NCI-H446 (cell line): ENCODE measurements around the gene CSNK2A3.
"Not testable (repeated sequence)": the region's sequence is repeated elsewhere in the genome, so short reads cannot be mapped to it uniquely, and the experiment has no call there.

Experiments
- DNase-seq, 2 experiments: peaks; one replicate each; lab custom pipeline; 2025; lab: John Stamatoyannopoulos, UW

CSNK2A3 gene

GRCh38 chr11:11379661-11380060 lies 26.6 kb upstream of the CSNK2A3 start:
- DNase-seq: no peak

GRCh38 chr11:11378184-11378940 lies 25.3 kb upstream of the CSNK2A3 start:
- DNase-seq: no peak

GRCh38 chr11:11374358-11375148 lies 21.5 kb upstream of the CSNK2A3 start:
- DNase-seq: no peak

DNA sequence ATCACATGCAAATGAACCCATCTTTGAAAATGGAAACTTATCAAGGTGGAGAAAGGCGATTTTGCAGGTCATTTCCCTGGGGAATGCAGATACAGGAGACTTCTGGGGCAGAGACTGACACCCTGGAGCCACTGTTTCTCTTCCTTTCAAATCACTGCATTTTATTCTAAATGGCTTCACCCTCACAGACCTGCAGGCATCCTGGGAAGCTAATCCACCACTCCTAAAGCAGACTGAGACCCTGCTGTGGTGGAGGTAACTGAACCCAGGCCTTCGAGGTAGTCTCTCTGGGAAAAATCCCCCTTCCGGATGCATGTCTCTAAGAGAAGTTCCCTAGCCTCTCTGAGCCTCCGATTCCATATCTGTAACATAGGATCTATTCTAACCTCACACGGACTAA lies 20.9 kb upstream of the CSNK2A3 start:
- no peak for DNase-seq

GRCh38 chr11:11372461-11372860 lies 19.4 kb upstream of the CSNK2A3 start:
- no peak for DNase-seq

- no peak for DNase-seq
Measured at GRCh38 chr11:11370962-11371303, 17.9 kb upstream of the CSNK2A3 start.

DNA sequence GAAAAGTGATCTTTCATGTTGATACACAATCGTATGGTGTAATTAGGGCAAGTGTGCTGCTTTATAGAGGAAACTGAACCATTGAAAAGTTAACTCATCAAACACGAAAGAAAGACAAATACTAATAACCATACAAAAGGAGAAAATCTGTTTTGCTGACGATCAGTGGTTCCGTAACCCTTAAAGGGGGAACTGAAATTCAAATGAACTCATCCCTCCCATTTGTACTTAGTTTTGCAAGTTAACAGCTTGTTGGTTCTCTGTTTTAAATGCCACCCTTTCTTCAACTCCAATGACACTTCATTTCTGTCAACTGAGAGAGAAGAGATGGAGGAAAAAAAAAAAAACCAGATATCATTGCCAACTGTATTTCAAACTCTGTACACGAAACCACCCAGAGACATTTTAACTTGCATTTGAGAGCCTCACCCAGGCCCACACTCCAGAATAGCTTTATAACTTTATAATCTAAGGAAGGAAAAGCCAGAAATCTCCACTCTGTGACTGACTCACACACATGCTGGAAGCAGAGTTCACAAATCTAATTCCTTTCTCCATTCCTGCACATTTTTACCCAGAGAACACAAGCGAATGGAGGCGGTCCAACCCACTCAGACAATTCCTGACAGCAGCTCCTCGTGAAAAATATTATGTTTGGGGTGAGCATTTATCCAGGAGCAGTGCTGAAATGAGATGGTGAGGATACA lies 17.4 kb upstream of the CSNK2A3 start:
- DNase-seq: no peak

DNA sequence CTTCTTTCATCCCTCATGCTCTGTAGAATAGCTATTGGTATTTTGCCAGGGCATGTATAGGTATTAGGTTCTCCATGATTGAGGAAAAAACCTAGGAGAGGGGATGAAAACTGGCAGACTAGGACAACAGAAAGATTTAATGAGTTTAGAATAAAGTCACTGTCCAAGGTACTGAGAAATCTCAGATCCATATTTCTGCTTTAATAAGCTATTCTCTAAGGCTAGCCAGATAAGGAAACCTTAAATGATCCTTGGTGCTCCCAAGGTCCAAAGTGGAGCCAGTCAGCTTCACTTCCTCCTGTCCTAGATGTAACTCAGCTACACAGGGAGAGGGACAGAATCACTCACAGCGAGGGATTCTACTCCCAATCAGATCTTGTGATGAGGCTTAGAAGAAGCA lies 13.7 kb upstream of the CSNK2A3 start:
- DNase-seq: no peak

DNA sequence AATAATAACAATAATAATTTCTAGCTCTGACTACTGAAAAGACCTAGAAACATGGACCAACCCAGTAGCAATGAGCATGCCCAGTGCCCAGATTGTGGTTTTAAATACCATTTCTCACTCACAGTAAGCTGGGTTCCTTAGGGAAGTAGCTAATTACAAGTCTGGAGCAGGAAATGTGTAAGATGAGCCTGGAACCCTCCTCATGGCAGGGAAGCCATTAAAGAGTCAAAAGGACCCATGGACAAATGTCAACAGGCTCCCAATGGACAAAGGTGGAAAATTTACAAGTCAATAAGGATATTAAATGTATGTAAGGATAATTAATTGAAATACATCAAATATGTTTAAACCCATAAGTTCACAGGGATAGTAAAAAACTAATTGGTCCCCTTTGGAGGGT lies 10.6 kb upstream of the CSNK2A3 start:
- DNase-seq: no peak

GRCh38 chr11:11359611-11360010 lies 6.6 kb upstream of the CSNK2A3 start:
- DNase-seq: no peak

GRCh38 chr11:11356842-11357241 lies 3.8 kb upstream of the CSNK2A3 start:
- DNase-seq: no peak

GRCh38 chr11:11351851-11352250 lies 1.2 kb downstream of the CSNK2A3 start:
- not testable (repeated sequence) for DNase-seq

DNA sequence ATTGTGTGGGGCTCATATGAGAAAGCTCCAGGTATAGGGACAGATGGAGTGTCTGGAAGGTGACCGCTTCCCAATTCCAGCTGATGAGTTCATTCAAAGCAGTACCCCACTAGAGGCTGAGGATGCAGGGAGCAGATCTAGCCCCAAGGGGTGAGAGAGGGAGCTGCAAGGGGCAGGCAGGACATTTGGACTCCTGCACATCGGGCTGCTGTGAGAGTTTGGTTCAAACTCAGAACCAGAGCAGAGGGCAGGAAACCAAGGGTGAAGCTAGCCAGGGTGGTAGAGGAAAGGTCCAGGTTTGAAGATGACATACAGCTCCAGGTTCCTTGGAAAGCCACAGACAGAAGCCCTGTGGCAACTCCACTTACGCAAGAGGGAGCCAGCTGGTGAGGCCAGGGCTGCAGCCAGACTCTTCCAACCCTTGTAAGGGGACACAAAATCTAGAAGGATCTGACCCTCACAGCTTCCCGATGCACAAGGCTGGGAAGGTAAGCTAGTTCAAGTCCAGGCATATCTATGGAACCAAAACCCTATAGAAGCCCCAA lies 1.9 kb downstream of the CSNK2A3 start:
- DNase-seq: no peak

DNA sequence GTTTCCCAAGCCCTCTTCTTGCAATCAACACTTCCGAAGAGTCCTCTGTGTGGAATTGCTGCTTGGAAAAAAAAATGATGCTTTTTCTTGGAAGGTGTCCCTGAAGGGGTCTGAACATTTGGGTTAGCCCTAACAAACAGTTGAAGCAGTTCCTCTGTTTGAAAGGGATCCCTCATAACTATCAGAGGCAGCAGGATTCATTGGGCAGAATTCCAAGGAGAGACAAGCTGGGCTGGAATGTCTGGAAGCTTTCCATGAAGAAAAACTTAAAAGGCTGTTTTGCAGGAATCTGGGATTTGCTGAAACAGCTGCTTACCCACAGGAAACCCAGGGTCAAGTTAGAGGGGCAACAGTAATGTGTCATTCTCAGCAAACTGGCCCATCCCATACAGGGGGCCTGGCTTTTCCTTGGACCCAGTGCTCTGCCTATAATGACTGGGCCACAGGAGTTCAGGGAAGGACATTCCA lies 3.1 kb downstream of the CSNK2A3 start:
- DNase-seq: peak; percentile 39 to 89

- DNase-seq: peak; percentile 8 to 21
Measured at GRCh38 chr11:11349106-11349825, 3.8 kb downstream of the CSNK2A3 start.

DNA sequence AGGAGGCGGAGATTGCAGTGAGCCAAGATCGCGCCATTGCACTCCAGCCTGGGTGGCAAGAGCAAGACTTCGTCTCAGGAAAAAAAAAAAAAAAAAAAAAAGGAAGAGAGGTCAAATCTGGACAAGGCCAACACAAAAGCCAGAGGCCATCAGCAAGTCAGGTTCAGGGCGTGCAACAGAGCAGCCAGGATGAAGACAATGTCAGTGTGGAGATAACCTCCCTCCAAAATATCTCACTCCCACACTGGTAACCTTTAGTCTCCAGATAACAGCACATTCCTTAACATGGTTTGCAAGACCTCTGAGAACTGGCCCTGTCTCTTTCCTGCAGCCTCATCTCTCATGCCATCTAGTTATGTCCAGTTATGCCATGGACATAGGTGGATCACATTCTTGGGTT lies 4.7 kb downstream of the CSNK2A3 start:
- DNase-seq: no peak

- DNase-seq: peak; percentile 76 to 86
Measured at GRCh38 chr11:11347592-11347991, 5.5 kb downstream of the CSNK2A3 start.

GRCh38 chr11:11346303-11346702 lies 6.7 kb downstream of the CSNK2A3 start:
- DNase-seq: no peak

DNA sequence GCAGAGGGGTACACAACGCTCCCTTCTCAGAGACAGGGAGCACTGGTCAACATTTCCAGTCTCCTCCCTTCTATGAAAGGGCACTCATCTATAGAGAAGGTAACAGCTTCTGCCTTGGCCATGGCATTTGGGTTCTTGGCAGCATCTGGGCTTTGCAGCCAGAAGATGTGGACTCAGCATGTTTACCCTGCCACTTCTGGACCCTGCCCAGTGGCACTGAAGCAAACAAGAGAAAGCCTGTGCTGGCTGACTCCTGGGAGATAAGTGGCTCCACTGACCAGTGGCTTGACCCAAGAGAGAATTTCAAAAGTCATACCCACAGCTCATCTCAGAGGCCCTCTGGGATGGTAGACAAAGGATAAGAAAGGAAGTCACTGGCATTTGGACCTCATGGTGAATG lies 8.0 kb downstream of the CSNK2A3 start:
- DNase-seq: no peak

DNA sequence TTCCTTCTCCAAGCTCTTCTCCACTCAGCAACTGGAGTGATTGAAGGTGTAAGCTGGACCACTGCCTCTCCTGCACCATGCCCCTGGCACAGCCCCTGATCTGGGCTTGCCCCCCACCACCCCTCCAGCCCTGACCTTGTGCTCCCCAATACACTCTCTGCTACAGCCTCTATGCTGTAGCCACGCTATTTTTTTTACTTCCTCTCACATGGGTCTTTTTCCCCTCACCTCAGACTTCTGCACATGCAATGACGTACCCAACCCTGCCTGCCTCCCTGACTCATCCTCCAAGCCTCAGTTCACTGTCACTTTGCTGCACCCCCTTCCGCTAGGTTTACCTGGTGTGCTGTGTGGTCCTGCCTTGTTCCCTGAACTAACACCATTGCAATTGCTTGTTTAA lies 9.0 kb downstream of the CSNK2A3 start:
- DNase-seq: no peak

DNA sequence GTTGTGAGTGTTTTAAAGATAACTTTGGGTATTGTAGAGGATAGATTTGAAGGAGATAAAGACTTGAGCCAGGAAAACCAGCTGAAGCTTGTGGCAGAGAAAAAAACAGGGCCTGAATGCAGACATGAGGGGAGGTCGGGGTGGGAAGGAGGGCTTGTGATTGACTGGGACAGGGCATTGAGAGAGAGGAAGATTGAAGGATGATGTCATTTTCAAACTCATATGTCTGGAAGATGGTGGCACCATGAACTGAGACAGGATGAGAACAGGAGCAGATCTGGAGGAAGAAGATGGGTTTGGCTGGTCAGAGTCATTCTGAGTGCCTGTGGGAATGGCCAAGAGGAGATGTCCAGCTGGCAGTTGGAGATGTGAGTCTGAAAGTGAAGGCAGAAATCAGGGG lies 14.7 kb downstream of the CSNK2A3 start:
- no peak for DNase-seq

GRCh38 chr11:11336664-11337063 lies 16.4 kb downstream of the CSNK2A3 start:
- no peak for DNase-seq
